ENCODE measurements around the gene TCEAL3.

The TCEAL3 gene

DNA sequence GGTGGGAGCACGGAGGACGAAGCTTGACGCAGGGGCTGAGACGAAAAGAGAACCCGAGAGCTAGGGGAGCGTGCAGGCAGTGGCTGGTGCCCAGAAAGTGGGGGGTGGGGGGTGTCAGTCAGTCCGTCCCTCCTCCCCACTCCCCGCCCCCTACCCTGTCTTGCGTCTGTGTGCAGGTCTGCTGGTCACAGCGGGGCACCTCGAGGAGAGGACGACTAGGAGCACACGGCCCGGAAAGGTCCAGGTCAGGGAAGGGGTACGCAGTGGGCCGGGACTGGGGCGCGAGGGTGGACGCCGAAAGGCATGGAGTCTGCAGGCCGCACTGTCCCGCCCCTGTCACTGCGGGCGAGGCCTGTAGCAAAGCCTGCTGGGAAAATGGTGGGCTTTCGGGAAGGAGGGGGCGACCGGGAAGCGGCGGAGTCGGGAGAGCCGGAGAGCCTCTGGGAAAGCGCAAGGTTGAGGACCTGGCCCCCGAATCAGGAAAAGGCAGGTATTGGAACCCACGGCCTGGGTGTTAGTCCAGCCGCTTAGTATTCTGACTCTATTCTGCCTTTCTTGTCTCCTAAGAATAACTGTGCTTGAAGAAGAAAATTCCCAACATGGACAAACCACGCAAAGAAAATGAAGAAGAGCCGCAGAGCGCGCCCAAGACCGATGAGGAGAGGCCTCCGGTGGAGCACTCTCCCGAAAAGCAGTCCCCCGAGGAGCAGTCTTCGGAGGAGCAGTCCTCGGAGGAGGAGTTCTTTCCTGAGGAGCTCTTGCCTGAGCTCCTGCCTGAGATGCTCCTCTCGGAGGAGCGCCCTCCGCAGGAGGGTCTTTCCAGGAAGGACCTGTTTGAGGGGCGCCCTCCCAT, 21.8 kb downstream of the TCEAL3 start:
- H3K9me3 ChIP-seq (ENCODE audit: control insufficient read depth, insufficient read depth, low read length) = no peaks in the 10 kb centered on the region
- no peaks in the 10 kb centered on the region for H3K79me2 ChIP-seq (ENCODE audit: control insufficient read depth, low read length)
- H3K4me1 ChIP-seq (ENCODE audit: control insufficient read depth, low read length) = peaks cover 11% of the 10 kb centered on the region
- H3K27ac ChIP-seq (ENCODE audit: low read depth, low read length) = peak overlapping the region; percentile 30
- H3K9me2 ChIP-seq (replicated peaks; ENCODE audit: control insufficient read depth, low read length) = no peaks in the 10 kb centered on the region
- peak overlapping the region; percentile 83 for H3K4me2 ChIP-seq (ENCODE audit: low read length)
- H3K27me3 ChIP-seq (ENCODE audit: control insufficient read depth, low read length) = no peaks in the 10 kb centered on the region
- H3K36me3 ChIP-seq (ENCODE audit: control insufficient read depth, low read length) = no peaks in the 10 kb centered on the region
- TF ChIP-seq, protein P1, sequence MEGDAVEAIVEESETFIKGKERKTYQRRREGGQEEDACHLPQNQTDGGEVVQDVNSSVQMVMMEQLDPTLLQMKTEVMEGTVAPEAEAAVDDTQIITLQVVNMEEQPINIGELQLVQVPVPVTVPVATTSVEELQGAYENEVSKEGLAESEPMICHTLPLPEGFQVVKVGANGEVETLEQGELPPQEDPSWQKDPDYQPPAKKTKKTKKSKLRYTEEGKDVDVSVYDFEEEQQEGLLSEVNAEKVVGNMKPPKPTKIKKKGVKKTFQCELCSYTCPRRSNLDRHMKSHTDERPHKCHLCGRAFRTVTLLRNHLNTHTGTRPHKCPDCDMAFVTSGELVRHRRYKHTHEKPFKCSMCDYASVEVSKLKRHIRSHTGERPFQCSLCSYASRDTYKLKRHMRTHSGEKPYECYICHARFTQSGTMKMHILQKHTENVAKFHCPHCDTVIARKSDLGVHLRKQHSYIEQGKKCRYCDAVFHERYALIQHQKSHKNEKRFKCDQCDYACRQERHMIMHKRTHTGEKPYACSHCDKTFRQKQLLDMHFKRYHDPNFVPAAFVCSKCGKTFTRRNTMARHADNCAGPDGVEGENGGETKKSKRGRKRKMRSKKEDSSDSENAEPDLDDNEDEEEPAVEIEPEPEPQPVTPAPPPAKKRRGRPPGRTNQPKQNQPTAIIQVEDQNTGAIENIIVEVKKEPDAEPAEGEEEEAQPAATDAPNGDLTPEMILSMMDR (IDR thresholded peaks at IDR 0.05; ENCODE audit: low read depth, low read length, poor library complexity, severe bottlenecking) = peak; percentile 73
- TF ChIP-seq EZH2phosphoT487 (IDR thresholded peaks at IDR 0.05; ENCODE audit: borderline replicate concordance, low read length) = no peak
- H3F3A ChIP-seq (ENCODE audit: control insufficient read depth, insufficient read depth) = no peaks in the 10 kb centered on the region
- H4K20me1 ChIP-seq (ENCODE audit: control insufficient read depth, insufficient read depth, low read depth, low read length) = no peaks in the 10 kb centered on the region
- peak overlapping the region; percentile 85 for H3K4me3 ChIP-seq (ENCODE audit: low read length)

DNA sequence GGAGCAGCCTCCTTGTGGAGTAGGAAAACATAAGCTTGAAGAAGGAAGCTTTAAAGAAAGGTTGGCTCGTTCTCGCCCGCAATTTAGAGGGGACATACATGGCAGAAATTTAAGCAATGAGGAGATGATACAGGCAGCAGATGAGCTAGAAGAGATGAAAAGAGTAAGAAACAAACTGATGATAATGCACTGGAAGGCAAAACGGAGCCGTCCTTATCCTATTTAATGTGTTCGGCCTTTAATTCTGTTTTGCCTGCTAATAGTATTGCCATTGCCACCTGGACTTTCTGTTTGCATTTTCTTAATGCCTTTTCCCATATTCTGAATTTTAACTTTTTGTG, 22.4 kb downstream of the TCEAL3 start:
- Histone ChIP-seq H3K9me3 (ENCODE audit: control insufficient read depth, insufficient read depth, low read length) (no peaks in the 10 kb centered on the region), H3K27ac (ENCODE audit: low read depth, low read length) (no peak overlapping the region), H3K36me3 (ENCODE audit: control insufficient read depth, low read length) (no peaks in the 10 kb centered on the region), H3K4me1 (ENCODE audit: control insufficient read depth, low read length) (peaks cover 11% of the 10 kb centered on the region), H3K79me2 (ENCODE audit: control insufficient read depth, low read length) (no peaks in the 10 kb centered on the region), H3K4me3 (ENCODE audit: low read length) (peak overlapping the region; percentile 85), H3K9me2 (replicated peaks; ENCODE audit: control insufficient read depth, low read length) (no peaks in the 10 kb centered on the region), H4K20me1 (ENCODE audit: control insufficient read depth, insufficient read depth, low read depth, low read length) (no peaks in the 10 kb centered on the region), H3K4me2 (ENCODE audit: low read length) (peak overlapping the region; percentile 83), H3F3A (ENCODE audit: control insufficient read depth, insufficient read depth) (no peaks in the 10 kb centered on the region), H3K27me3 (ENCODE audit: control insufficient read depth, low read length) (no peaks in the 10 kb centered on the region)
- TF ChIP-seq, protein P1 (IDR thresholded peaks at IDR 0.05; ENCODE audit: low read depth, low read length, poor library complexity, severe bottlenecking) = no peak
- TF ChIP-seq EZH2phosphoT487 (IDR thresholded peaks at IDR 0.05; ENCODE audit: borderline replicate concordance, low read length) = no peak

DNA sequence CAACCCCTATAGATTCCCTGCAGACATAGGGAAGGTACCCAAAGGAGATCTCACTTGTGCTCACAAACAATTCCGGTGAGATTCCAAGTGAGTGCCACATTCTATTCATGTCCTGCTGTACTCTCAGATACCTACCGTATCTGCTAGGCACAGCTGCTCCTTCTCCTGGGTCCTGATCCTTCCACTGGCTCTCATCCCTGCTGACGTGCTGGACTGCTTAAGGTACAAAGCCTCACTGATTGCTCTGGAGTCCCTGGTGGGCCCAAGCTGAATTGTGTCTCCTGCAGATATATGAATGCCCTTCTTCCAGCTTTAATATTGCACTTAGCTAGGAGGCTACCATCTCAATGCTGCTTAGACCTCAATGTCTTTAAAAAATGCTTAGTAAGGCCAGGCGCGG, 23.4 kb downstream of the TCEAL3 start:
- no peak for TF ChIP-seq EZH2phosphoT487 (IDR thresholded peaks at IDR 0.05; ENCODE audit: borderline replicate concordance, low read length)
- TF ChIP-seq, protein P1 (IDR thresholded peaks at IDR 0.05; ENCODE audit: low read depth, low read length, poor library complexity, severe bottlenecking) = no peak
- H3F3A ChIP-seq (ENCODE audit: control insufficient read depth, insufficient read depth) = no peaks in the 10 kb centered on the region
- H3K9me2 ChIP-seq (replicated peaks; ENCODE audit: control insufficient read depth, low read length) = no peaks in the 10 kb centered on the region
- H3K9me3 ChIP-seq (ENCODE audit: control insufficient read depth, insufficient read depth, low read length) = no peaks in the 10 kb centered on the region
- H3K27ac ChIP-seq (ENCODE audit: low read depth, low read length) = no peak overlapping the region
- H3K4me3 ChIP-seq (ENCODE audit: low read length) = no peak overlapping the region
- H3K36me3 ChIP-seq (ENCODE audit: control insufficient read depth, low read length) = no peaks in the 10 kb centered on the region
- H4K20me1 ChIP-seq (ENCODE audit: control insufficient read depth, insufficient read depth, low read depth, low read length) = no peaks in the 10 kb centered on the region
- no peak overlapping the region for H3K4me2 ChIP-seq (ENCODE audit: low read length)
- H3K79me2 ChIP-seq (ENCODE audit: control insufficient read depth, low read length) = no peaks in the 10 kb centered on the region
- peaks cover 11% of the 10 kb centered on the region for H3K4me1 ChIP-seq (ENCODE audit: control insufficient read depth, low read length)
- no peaks in the 10 kb centered on the region for H3K27me3 ChIP-seq (ENCODE audit: control insufficient read depth, low read length)

Measured in DOHH2 (cell line).